ENCODE results near the gene STH. TPM values are rescaled to one million over a fixed set of nuclear protein-coding genes. Genes with fewer than 3 reads are reported as not detected.

STH gene
- total and polyA plus RNA-seq, 2 donors (not counting 1 experiment from before 2014, with no cell fraction given): not detected

DNA sequence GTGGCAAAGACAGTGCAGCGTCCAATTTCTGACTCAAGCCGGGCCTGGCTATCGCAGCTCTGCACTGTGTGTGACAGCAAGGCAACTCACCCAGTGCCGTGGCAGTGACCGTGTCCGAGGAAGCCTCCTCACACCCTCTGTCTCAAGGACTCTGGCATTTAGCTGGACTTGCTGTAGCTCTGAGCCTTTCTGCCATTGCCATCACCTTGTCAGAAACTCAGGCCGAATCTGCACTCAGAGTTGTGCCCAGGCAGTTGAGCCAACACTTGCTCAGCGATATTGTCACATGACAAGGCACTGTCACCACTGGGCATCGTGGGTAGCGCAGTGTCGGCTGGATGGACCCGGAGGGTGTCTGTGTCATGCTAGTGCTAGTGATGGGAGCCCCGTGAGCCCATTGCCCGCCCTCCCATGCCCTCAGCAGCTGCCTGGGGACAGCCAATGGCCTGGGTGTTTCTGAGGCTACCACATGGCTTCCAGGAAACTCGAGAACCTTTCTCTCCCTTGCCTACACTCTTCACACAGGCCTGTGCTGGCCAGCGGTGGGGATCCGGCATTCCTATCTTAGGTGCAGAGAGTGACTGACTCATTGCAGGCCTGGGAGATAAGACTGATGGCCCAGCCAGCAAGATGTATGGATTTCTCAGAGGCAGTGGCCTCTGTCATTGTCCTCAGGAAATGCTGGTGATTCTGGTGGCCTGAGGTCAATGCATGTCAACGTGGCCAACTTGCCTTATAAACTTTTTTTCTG is 22.1 kb upstream of the STH start:
- no peaks in the 10 kb centered on the region for H4K20me1 ChIP-seq (ENCODE audit: control insufficient read depth, extremely low read depth, insufficient read depth, low read length)
- no peak overlapping the region for H3K27ac ChIP-seq (ENCODE audit: insufficient read depth, low read length)
- TF ChIP-seq CTCF (conservative IDR thresholded peaks at IDR 0.05 in 1 of 2, IDR thresholded peaks at IDR 0.05 in 1 of 2; ENCODE audit: low read depth in 1 of 2, low read length in 2 of 2) (no peak), EZH2 (IDR thresholded peaks at IDR 0.05; ENCODE audit: low read length, missing control alignments) (no peak)
- no peak overlapping the region for H3K4me2 ChIP-seq (ENCODE audit: extremely low read depth, insufficient read depth, low read length)
- no peak overlapping the region for H2AFZ ChIP-seq (ENCODE audit: low read length)
- H3K4me1 ChIP-seq (ENCODE audit: control insufficient read depth, extremely low read depth, insufficient read depth, low read length): no peaks in the 10 kb centered on the region
- peak in 1 of 2 donors; percentile 48 for DNase-seq (ENCODE audit: low read depth in 2 of 2)
- peaks cover 6% of the 10 kb centered on the region for H3K27me3 ChIP-seq (ENCODE audit: control insufficient read depth, insufficient read depth, low read length)
- no peaks in the 10 kb centered on the region for H3K9me3 ChIP-seq (ENCODE audit: control insufficient read depth, insufficient read depth, low read depth, low read length)
- H3K36me3 ChIP-seq (ENCODE audit: control insufficient read depth, insufficient read depth, low read length): no peaks in the 10 kb centered on the region
- H3K9ac ChIP-seq (ENCODE audit: insufficient read depth, low read length): no peak overlapping the region
- H3K79me2 ChIP-seq (ENCODE audit: control insufficient read depth, insufficient read depth, low read length): no peaks in the 10 kb centered on the region
- H3K4me3 ChIP-seq (replicated peaks in 1 of 4; ENCODE audit: control extremely low read depth in 1 of 4, insufficient read depth in 1 of 4, low read depth in 3 of 4, low read length in 4 of 4): no peak overlapping the region

GRCh38 chr17:45977506-45977824 is 21.6 kb upstream of the STH start:
- Histone ChIP-seq H3K79me2 (ENCODE audit: control insufficient read depth, insufficient read depth, low read length) (no peaks in the 10 kb centered on the region), H3K9ac (ENCODE audit: insufficient read depth, low read length) (no peak overlapping the region), H2AFZ (ENCODE audit: low read length) (no peak overlapping the region), H3K4me1 (ENCODE audit: control insufficient read depth, extremely low read depth, insufficient read depth, low read length) (no peaks in the 10 kb centered on the region), H3K4me3 (replicated peaks in 1 of 4; ENCODE audit: control extremely low read depth in 1 of 4, insufficient read depth in 1 of 4, low read depth in 3 of 4, low read length in 4 of 4) (no peak overlapping the region), H4K20me1 (ENCODE audit: control insufficient read depth, extremely low read depth, insufficient read depth, low read length) (no peaks in the 10 kb centered on the region), H3K4me2 (ENCODE audit: extremely low read depth, insufficient read depth, low read length) (no peak overlapping the region), H3K9me3 (ENCODE audit: control insufficient read depth, insufficient read depth, low read depth, low read length) (no peaks in the 10 kb centered on the region), H3K36me3 (ENCODE audit: control insufficient read depth, insufficient read depth, low read length) (no peaks in the 10 kb centered on the region), H3K27me3 (ENCODE audit: control insufficient read depth, insufficient read depth, low read length) (peaks cover 6% of the 10 kb centered on the region), H3K27ac (ENCODE audit: insufficient read depth, low read length) (no peak overlapping the region)
- DNase-seq (ENCODE audit: low read depth in 2 of 2): no peak
- TF ChIP-seq EZH2 (IDR thresholded peaks at IDR 0.05; ENCODE audit: low read length, missing control alignments): no peak
- no peak for TF ChIP-seq CTCF (conservative IDR thresholded peaks at IDR 0.05 in 1 of 2, IDR thresholded peaks at IDR 0.05 in 1 of 2; ENCODE audit: low read depth in 1 of 2, low read length in 2 of 2)

GRCh38 chr17:45977976-45978626 is 20.9 kb upstream of the STH start:
- no peak overlapping the region for H3K27ac ChIP-seq (ENCODE audit: insufficient read depth, low read length)

More at GRCh38 chr17:45977976-45978626, 20.9 kb upstream of the STH start:
- Histone ChIP-seq H4K20me1 (ENCODE audit: control insufficient read depth, extremely low read depth, insufficient read depth, low read length) (no peaks in the 10 kb centered on the region), H3K27me3 (ENCODE audit: control insufficient read depth, insufficient read depth, low read length) (peaks cover 6% of the 10 kb centered on the region), H2AFZ (ENCODE audit: low read length) (no peak overlapping the region), H3K9ac (ENCODE audit: insufficient read depth, low read length) (no peak overlapping the region), H3K79me2 (ENCODE audit: control insufficient read depth, insufficient read depth, low read length) (no peaks in the 10 kb centered on the region), H3K9me3 (ENCODE audit: control insufficient read depth, insufficient read depth, low read depth, low read length) (no peaks in the 10 kb centered on the region), H3K4me2 (ENCODE audit: extremely low read depth, insufficient read depth, low read length) (no peak overlapping the region), H3K4me3 (replicated peaks in 1 of 4; ENCODE audit: control extremely low read depth in 1 of 4, insufficient read depth in 1 of 4, low read depth in 3 of 4, low read length in 4 of 4) (no peak overlapping the region), H3K4me1 (ENCODE audit: control insufficient read depth, extremely low read depth, insufficient read depth, low read length) (no peaks in the 10 kb centered on the region), H3K36me3 (ENCODE audit: control insufficient read depth, insufficient read depth, low read length) (no peaks in the 10 kb centered on the region)
- DNase-seq (ENCODE audit: low read depth in 2 of 2): no peak
- no peak for TF ChIP-seq EZH2 (IDR thresholded peaks at IDR 0.05; ENCODE audit: low read length, missing control alignments)
- no peak for TF ChIP-seq CTCF (conservative IDR thresholded peaks at IDR 0.05 in 1 of 2, IDR thresholded peaks at IDR 0.05 in 1 of 2; ENCODE audit: low read depth in 1 of 2, low read length in 2 of 2)
